Germinal center (tissue), 1 donor: ENCODE measurements around the gene MYO6.

Experiments
- DNase-seq: peaks from one replicate; pipeline ENCODE4 v3.0.0; 2012; ENCODE audit warnings: mixed read lengths, low spot score

Gene MYO6

DNA sequence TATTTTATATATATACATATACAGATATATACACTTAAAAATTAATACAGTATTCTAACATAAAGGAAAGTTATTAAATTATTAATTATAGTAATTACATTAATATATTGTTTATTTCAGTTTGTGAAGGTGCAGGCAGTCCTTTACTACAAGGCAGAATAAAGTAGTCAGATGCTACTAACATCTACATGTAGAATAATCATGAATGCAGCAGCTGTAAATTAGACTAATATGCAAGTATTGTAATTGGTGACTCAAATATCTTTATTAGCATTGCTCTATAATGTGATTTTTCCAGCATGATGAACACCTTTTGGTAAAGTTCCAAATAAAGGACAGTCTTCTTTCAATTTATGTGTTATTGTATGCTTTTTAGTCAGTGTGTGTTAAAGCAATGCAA, 17.3 kb downstream of the MYO6 start:
- no peak for DNase-seq

DNA sequence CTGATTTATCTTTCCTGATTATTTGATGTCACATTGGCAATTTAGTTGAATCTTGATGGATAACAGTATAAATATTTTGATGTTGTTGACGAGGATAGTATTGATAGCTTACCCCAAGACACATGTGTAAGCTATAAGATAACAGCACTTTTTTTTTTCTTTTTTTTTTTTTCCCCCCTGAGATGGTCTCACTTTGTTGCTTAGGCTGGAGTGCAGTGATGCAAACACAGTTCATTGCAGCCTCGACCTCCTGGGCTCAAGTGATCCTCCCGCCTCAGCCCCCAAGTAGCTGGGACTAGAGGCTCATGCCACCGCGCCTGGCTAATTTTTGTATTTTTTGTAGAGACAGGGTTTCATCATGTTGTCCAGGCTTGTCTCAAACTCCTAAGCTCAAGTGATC, 21.8 kb downstream of the MYO6 start:
- no peak for DNase-seq

DNA sequence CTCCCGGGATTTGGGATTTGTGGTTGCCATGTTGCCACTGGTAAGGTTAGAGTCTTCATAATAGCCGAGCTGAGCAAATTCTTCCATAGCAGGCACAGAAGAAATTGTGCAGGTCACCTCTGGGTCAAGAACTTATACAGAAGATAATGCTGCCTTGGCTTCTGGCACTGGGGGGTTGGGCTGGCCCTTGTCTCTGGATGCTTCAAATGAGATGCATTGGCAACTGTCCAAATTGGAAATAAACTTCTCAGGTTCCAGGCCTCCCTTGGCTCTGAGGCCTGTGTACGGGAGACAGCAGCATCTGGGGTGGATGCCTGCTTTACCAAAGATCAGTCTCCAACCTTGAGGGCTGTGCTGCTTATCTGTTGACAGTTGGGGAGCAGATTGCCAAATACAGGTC, 26.2 kb downstream of the MYO6 start:
- no peak for DNase-seq

DNA sequence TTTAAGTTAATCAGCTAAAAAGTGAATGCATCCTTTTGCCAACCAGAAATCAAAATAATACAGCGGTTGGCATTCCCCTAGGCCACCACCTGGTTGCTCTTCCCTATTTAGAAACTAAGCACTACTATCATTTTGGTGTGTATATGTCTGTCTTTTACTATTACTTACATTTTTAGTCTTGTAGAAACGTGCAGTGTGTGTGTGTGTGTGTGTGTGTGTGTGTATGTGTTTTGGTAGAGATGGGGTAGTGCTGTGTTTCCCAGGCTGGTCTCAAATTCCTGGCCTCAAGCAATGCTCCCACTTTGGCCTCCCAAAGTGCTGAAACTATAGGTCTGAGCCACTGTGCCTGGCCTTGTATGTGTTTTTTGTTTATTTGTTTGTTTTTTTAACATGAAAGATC, 27.4 kb downstream of the MYO6 start:
- no peak for DNase-seq

DNA sequence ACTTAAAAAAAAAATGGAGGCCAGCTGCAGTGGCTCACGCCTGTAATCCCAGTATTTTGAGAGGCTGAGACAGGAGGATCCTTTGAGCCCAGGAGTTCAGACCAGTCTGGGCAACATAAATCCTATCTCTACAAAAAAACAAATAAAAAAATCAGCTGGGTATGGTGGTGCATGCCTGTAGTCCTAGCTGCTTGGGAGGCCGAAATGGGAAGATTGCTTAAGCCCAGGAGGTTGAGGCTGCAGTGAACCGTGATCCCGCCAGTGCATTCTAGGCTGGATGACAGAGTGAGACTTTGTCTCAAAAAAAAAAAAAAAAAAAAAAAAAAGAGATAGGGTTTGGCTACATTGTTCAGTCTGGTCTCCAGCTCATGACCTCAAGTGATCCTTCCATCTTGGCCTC, 29.7 kb downstream of the MYO6 start:
- DNase-seq: no peak

DNA sequence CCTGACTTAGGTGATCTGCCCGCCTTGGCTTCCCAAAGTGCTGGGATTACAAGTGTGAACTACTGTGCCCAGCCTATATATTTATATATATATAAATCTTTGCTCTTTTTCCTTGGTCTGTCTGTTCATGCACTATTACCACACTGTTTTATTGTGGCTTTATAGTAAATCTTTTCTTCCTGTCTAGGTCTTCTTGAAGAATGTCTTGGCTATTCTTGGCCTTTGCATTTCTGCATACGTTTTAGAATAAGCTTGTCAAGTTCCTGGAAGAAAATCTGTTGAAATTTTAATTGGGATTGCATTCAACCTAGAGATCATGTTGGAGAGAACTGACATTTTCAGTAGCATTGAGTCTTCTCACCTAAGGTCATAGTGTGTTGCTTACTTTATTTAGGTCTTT, 37.1 kb downstream of the MYO6 start:
- no peak for DNase-seq

DNA sequence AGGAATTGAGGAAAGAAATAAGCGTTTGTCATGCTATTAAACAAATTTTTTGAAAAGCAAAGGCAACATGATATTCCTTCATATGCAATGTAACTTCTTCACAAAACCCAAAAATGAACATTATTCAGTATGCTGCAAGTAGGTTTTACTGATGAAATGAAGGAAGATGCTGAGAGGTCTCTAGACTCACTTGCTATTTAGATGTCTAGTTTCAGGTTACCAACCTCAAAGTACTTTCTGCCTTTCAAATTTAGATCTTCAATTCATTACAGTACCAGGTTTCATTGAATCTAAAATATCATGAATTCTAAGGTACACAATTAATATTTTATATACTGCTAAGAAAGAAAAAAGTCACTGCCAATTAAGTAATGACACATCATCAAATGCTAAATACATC, 39.9 kb downstream of the MYO6 start:
- no peak for DNase-seq

DNA sequence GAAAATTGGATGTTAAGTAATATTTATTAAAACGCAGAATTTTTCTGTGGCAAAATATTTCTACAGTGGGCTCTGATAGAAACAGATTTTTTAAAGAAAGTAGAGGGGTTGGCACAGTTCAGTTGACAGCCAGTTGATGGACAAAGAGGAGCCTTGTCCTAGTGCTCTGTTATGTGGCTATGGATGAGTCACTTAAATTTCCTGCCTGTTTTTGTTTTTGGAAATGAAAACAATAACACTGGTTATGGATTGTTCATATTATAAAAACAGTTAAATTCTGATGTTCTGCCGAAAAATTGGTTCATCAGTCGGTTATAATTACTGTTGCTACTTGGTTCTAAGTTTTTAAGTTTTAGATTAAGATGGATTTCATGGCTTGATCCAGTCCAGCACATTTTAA, 42.8 kb downstream of the MYO6 start:
- no peak for DNase-seq

GRCh38 chr6:75794351-75794846, 45.4 kb downstream of the MYO6 start:
- DNase-seq: no peak

DNA sequence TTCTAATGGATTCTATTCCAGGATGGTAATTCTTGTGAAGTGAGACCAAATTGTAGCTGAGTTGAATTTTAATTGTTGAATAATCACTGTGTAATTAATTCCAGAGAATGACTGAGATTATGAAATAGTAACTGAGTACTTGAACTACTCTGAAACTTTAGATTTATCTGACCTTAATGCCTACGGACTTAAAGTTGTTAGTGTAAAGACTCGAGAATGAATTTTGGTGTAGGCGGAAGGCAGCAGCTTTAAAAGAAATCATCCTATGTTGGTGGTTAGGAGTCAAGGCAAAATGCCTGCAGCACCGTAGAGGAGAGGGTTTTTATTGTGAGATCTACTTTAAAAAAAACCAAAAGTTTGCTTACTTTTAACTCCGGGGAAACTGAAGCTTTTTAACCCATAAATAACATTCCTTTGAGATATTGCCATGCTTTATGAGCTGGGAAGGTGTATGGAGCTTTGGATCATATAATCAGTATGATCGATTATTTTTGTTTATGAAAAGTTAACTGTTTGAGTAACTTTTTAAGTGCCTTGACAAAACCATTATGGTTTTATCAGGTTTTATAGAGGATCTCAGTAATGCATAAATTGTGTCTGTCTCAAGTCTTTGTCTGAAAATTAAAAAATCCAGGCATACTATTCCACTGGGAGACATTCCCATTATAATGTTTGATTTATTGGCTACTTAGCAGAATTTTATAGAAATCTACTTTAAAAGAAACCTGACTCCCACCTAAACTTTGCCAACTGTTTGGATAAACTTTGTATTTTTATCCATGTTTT, 46.1 kb downstream of the MYO6 start:
- no peak for DNase-seq

DNA sequence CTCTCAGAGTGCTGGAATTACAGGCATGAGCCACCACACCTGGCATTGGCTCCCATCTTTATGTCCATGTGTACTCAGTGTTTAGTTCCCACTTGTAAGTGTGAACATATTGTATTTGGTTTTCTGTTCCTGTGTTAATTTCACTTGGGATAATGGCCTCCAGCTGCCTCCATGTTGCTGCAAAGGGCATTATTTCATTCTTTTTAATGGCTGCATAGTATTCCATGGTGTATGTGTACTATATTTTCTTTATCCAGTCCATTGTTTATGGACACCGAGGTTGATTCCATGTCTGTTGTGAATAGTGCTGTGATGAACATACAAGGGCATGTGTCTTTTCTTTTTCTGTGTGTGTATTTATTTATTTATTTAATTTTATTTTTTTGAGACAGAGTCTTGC, 47.7 kb downstream of the MYO6 start:
- no peak for DNase-seq

DNA sequence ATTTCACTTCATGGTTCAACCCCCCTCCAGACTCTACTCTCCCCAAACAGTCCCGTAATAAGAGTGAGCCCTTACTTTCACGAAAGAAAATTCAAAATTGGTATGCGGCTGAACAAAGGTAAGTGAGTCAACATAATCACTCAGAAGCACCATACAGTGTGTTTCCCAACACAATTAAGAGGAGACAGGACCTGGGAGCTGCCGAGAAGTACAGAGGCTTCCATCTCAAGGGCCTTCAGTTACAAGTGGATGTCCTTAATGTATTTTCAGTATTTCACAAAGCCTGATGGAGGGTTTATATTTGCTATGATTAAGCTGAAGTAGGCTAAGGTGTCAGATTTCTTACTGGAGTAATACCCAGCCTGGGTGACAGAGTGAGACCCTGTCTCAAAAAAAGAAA, 51.1 kb downstream of the MYO6 start:
- no peak for DNase-seq

DNA sequence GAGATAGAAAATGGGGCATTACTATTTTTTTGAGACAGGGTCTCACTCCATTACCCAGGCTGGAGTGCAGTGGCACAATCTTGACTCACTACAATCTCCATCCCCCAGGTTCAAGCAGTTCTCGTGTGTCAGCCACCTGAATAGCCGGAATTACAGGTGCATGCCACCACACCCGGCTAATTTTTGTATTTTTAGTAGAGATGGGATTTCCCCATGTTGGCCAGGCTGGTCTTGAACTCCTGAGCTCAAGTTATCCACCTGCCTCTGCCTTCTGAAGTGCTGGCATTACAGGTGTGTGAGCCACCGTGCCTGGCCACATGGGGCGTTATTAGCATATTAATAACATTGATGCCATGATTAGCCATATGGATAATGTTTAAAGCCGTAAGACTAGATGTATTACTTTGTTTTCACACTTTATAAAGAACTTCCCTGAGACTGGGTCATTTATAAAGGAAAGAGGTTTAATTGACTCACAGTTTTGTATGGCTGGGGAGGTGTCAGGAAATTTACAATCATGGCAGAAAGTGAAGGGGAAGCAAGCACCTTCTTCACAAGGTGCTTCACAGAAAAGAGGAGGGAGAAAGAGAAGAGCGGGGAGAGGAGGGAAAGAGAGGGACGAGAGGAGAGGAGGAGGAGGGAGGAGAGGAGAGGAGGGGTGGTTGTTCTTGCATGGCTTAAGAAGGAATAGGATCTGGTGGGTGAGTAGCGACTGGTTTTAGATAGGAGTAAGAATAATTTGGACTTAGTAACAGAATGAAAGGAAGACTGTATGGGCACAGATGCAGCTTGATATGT, 51.9 kb downstream of the MYO6 start:
- no peak for DNase-seq

DNA sequence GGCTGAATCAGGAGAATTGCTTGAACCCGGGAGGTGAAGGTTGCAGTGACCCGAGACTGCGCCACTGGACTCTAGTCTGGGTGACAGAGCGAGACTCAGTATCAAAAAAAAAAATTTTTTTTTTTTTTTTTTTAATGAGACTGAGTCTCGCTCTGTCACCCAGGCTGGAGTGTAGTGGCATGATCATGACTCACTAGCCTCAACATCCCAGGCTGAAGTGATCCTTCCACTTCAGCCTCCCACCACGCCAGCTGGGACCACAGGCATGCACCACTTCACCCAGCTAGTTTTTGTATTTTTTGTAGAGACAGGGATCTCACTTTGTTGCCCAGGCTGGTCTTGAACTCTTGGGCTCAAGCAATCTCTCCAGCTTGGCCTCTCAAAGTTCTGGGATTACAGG, 53.3 kb downstream of the MYO6 start:
- DNase-seq: no peak

GRCh38 chr6:75808507-75808906, 59.5 kb downstream of the MYO6 start:
- no peak for DNase-seq

DNA sequence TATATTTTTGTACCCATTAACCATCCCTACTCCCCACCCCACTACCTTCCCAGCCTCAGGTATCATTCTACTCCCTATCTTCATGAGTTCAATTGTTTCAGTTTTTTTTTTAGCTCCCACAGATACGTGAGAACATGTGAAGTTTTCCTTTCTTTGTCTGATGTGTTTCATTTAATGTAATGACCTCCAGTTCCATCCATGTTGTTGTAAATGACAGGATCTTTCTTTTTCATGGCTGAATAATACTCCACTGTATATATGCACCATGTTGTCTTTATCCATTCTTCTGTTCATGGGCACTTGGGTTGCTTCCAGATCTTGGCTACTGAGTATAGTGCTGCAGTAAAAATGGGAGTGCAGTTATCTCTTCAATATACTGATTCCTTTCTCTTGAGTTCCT, 63.5 kb downstream of the MYO6 start:
- no peak for DNase-seq

- DNase-seq: no peak
These were observed 64.6 kb downstream of the MYO6 start for GRCh38 chr6:75813476-75814250.

GRCh38 chr6:75815756-75816155, 66.7 kb downstream of the MYO6 start:
- DNase-seq: no peak

GRCh38 chr6:75818098-75818855, 69.2 kb downstream of the MYO6 start:
- DNase-seq: no peak

DNA sequence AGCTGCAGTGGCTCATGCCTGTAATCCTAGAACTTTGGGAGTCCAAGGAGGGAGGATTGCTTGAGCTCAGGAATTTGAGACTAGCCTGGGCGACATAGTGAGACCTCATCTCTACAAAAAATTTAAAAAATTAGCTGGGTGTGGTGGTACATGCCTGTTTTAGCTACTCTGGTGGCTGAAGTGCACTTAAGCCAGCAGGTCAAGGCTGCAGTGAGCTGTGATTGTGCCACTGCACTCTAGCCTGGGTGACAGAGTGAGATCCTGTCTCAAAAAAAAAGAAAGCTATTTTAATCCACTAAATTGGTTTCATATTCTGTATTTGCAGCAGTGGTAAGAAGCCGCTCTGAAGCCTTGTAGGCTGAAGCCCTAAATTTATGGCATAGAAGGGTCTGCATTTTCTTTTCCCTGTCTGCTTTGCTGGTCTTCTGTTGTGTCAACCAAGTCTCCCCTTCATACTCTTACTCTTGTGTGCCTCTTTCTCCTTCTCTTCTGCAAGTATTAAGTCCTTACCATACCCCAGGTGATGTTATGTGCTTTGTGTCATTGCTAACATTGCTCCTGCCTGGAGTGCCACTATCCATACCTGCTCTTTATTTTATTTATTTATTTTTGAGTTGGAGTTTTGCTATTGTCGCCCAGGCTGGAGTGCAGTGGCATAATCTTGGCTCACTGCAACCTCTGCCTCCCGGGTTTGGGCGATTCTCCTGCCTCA, 70.9 kb downstream of the MYO6 start:
- no peak for DNase-seq

- DNase-seq: no peak
These were observed 75.1 kb downstream of the MYO6 start for GRCh38 chr6:75824160-75824559.
